Left cardiac atrium (tissue), 4 donors: ENCODE results near the gene SLC9A1. TPM values are rescaled to one million over a fixed set of nuclear protein-coding genes. Genes with fewer than 3 reads are reported as not detected.

ENCODE experiments used
- ATAC-seq, 2 donors: fragments of 200-7000 bp; cut with Tn5 transposase; one replicate each; pipeline ENCODE4 v1.9.1; 2020; ENCODE audit warnings: mild to moderate bottlenecking in 2 of 2, moderate library complexity in 2 of 2
- DNase-seq: peaks from one replicate; pipeline ENCODE4 v3.0.0-alpha.2; 2020
- intact Hi-C, 2 donors: fragments of 100-400 bp; cut with DNase I; formaldehyde crosslinking; loops; one replicate each; pipeline versions ENCODE4 v1.14.1 to v1.15.1; 2022 to 2023
- total RNA-seq, 2 donors: library from RNA; stranded (reverse); fragmentation: NEBNext Ultra II Directional; extraction: Animal tissue kit (Norgen Biotek cat#: 25700); gene quantifications; one replicate each; pipeline ENCODE4 v1.2.1, GENCODE V29; 2021
- donor health status: DM: no; HTN: yes; CAD: no.
- donor health status: DM: no; HTN: yes; CAD: no; lungs with severe emphysema.
- donor health status: DM: yes; HTN: yes; CAD: no.
- donor health status: Dilated cardiomyopathy.

SLC9A1 gene
- total RNA-seq, 2 donors from 2014 or later, result 17.4 to 37.3 TPM

DNA sequence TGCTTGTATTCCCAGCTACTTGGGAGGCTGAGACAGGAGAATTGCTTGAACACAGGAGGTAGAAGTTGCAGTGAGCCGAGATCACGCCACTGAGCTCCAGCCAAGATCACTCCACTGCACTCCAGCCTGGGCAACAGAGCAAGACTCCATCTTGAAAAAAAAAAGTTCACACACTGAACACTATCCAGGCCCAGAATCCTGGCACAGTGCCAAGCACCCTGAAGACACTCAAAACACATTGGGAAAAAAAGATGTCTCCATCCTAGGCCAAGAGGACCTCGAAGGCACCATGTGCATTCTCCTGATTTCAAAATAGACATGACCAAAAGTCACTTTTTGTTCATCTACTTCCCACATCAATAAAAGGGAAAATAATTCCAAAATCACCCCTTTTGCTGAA is 38.7 kb downstream of the SLC9A1 start:
- intact Hi-C loops, result loop anchor here in 1 of 2 donors (5.0 kb wide), 1 partner anchor 36 kb away; no protein-coding TSS in a partner anchor
- ATAC-seq, result peak in 1 of 2 donors; percentile 10
- no peak for DNase-seq

DNA sequence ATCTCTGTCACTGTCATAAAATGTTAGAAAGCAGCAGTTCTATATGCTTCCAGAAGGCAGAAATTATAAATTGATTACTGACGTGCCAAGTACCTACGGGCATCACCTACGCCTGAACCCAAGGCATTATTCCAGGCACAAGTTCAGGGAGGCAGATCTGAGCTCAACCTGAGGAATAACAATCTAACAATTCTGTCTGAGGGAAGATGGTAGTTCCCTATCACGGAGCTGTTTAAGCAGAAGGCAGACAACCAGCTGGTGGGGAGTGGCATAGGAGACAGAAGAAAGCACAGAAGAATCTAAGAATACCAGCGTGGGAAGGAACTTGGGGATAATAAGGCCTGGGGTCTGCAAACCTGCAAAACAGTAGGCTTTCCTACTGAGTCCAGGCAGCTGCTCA is 40.4 kb downstream of the SLC9A1 start:
- DNase-seq (no peak), ATAC-seq (no peak)
- intact Hi-C loops, result no loop called here

DNA sequence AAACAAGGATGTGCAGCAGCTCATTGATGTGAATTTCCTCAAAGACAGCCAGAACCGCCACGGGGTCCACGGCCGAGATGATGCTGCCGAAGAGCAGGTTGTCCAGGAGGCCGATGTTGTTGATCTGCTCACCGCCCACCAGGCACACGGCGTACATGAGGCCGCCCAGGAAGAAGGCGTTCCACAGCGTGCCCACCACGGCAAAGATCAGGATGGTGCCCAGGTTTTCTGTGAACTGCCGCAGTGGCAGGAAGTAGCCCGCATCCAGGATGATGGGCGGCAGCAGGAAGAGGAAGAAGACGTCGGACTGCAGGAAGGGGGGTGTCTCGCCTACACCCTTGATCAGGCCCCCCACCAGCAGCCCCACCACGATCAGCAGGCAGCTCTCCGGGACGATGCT is 41.1 kb downstream of the SLC9A1 start:
- intact Hi-C loops, result no loop called here
- DNase-seq, result no peak
- no peak for ATAC-seq

DNA sequence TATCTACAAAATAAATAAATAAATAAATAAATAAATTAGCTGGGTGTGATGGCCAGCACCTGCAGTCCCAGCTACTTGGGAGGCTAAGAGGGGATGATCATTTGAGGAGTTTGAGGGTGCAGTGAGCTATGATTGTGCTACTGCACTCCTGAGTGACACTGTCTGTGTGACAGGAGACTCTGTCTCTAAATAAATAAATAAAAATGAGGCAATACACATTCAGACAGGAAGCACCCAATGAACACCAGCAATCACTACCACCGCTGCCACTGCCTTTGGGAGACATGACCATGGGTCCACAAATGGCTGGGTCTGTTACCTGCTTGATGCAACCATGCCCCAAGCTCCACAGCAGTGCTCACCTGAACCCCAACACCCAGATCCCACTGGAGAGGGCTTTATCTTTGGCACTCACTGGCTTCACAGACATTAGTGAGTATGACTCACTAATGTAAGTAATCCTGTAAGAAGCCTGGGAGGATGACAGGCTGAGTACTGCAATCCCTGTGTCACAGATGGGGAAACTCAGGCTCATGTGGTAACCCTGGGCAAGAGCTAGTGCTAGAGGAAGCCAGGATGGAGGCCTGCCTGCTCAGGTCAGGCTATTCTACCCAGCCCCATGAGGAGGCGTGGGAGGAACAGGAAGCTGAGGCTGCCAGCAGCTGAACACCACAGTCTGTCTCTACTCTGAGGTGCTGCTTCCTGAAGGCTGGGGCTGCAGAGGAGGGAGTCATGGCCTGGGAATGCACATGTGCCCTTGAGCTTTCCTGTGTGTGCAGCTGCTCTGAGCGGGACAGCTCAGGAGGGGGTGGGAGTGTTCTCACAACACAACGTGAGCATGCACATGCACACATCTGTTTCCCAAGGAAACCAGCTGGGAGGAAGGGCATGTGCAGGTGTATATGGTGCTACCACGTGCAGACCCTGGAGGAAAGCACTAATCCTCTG is 43.0 kb downstream of the SLC9A1 start:
- peak; percentile 90 to 96 for ATAC-seq
- peak; percentile 87 for DNase-seq
- intact Hi-C loops, result no loop called here

DNA sequence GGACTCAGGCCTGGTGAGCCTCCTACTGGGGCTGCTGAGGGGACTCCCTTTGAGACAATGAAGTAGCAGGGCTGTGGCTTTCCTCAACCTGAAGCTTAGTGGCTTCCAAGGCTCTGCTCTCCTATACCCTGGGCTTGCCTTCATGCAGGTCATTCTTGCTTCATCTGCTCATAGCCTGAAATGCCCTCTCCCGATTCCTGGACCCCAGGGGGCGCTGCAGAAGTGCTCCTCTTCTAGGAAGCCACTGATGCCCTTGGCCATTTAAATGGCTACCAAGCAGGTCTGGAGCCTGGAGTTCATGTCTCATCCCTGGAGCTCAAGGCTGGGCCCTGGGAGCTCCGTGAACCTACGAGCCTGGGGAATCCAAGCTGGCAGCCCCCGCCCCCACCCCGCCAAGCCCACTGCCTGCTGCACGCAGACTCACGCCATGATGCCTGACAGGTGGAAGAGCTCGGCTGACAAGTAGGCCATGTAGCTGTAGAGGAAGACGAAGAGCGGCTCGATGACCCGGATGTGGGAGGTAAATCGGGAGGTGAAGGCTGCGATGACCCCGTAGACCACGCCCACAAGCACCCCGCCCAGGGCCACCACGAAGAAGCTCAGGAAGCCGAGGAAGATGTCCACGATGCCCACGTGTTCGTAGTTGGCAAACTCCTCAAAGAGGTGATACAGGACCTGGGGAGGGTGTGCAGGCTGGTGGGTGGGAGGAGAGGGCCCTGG is 45.7 kb downstream of the SLC9A1 start:
- intact Hi-C loops, result loop anchor here (5.0 to 10.0 kb wide), 2 partner anchors 88 to 286 kb away; partner anchors contain the start of gene GPR3 (in 1 of the 2)
- DNase-seq (no peak), ATAC-seq (no peak)

DNA sequence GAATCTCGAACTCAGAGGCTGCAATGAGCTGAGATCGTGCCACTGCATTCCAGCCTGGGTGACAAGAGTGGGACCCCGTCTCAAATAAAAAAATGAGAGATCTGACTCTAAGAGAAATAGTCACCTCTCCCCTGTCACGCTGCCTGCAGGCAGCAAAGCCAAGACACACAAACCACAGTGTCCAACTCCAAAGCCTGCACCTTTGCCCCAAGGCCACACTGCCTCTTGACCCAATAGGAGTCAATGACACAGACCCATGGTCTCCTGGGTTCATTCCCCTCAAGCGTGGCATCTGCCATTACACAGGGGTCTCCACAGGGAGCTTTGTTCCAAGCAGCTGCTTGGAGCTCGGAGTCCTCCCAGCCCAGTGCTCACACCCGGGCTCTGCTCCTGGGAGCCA is 46.3 kb downstream of the SLC9A1 start:
- DNase-seq, result no peak
- intact Hi-C loops, result loop anchor here (5.0 to 10.0 kb wide), 2 partner anchors 89 to 286 kb away; partner anchors contain the start of gene GPR3 (in 1 of the 2)
- ATAC-seq, result no peak

DNA sequence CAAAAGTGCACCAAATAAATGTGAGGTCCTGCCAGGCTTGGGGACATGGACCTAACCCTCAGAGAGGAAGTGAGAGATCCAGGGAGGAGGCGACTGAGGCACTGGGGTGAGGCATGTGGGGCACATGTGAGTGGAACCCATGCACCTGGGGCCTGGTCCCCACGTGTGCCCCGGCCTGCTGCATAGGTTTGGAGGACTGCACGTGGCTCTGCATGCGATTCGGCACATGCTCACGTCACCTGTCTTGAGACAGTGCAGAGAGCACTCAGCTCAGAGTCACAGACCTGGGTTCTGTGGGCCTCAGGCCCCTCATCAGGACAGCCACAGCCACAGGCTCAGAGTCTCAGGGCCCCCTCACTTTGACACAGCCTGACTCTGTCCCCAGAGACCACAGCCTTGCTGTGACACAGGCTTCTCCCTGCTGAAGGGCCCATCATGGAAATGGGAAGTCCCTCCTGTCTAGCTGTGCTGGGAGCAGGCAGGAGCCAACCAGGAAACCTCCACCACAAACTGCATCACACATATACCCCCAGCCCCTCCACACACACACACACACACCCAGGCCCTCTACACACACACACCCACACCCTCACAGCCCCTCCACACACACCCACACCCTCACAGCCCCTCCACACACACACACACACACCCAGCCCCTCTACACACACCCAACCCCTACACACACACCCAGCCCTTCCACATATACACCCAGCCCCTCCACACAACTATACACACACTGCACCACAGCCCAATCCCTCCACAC is 48.2 kb downstream of the SLC9A1 start:
- intact Hi-C loops, result loop anchor here (5.0 to 10.0 kb wide), 2 partner anchors 91 to 288 kb away; partner anchors contain the start of gene GPR3 (in 1 of the 2)
- DNase-seq (no peak), ATAC-seq (no peak)

DNA sequence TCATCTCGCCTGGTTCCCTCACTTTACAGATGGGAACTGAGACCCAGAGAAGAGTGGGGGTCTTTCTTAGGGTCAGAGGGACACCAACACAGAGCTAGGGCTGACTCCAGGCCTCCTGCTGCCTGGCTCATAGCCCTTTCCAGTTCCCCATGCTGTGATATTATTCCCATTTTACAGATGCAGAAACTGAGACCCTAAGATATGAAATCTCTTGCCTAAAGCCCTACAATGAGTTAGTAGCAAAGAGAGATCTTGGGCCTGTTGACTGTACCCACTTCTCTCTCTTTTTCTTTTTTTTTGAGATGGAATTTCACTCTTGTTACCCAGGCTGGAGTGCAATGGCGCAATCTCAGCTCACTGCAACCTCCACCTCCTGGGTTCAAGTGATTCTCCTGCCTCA is 49.9 kb downstream of the SLC9A1 start:
- ATAC-seq (no peak), DNase-seq (no peak)
- intact Hi-C loops, result loop anchor here (5.0 to 10.0 kb wide), 2 partner anchors 92 to 290 kb away; partner anchors contain the start of gene GPR3 (in 1 of the 2)

DNA sequence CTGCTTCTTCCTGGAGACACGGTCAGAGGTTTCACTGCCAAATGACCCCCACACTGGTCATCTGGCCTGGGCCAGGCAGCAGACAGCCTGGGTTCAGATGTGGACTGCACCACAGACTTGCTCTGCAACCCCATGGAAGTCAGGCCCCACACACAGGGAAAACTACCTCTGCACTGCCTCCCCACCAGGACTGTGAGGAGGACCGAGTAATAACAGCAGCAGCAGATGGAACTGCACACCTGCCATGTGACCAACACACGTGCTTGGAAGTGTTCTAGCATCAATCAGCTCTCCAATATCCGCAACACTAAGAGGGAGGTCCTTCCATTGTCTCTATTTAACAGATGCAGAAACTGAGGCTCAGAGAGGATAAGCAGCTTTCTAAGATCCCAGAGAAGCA is 51.4 kb downstream of the SLC9A1 start:
- intact Hi-C loops, result loop anchor here (2.0 to 10.0 kb wide), 5 partner anchors 54 to 291 kb away; partner anchors contain the start of genes GPR3 (in 1 of the 2) and SLC9A1 (in 1 of the 2)
- DNase-seq (no peak), ATAC-seq (no peak)

DNA sequence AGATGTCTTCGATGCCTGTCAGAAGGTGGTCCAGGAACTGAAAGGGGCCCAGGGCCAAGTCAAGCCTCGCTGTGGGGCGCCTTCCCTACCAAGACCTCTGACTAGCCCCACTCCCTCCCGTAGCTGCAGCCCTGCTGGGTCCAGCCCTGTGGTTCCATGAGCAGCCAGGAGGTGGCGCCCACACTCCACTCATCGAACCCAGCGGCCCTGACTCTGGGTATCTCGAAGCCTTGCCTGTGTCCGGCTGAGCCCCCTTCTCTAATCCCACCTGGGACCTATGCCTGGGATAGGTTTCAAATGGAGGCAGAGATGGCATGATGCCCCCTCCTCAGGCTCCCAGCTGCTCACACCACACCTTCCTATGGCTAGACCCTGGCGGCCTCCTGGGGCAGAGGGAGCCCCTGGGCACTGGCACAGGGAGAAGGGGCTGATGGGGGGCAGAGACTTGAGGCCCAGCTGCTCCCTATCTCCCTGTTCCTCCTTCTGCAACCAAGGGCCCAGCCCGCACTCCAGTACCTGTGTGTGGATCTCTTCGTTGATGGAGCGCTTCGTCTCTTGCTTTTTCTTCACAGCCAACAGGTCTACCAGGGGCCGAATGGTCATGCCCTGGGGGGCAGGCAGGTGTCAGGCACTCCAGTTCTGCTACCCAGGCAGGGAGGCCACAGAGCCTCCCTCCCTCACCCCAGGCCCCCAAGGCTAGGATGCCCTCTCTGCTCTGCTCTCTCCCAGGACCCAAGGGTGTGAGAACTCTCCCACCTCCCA is 52.0 kb downstream of the SLC9A1 start:
- ATAC-seq (peak; percentile 28 to 29), DNase-seq (peak; percentile 78)
- intact Hi-C loops, result loop anchor here (2.0 to 10.0 kb wide), 5 partner anchors 54 to 292 kb away; partner anchors contain the start of genes GPR3 (in 1 of the 2) and SLC9A1 (in 1 of the 2)

DNA sequence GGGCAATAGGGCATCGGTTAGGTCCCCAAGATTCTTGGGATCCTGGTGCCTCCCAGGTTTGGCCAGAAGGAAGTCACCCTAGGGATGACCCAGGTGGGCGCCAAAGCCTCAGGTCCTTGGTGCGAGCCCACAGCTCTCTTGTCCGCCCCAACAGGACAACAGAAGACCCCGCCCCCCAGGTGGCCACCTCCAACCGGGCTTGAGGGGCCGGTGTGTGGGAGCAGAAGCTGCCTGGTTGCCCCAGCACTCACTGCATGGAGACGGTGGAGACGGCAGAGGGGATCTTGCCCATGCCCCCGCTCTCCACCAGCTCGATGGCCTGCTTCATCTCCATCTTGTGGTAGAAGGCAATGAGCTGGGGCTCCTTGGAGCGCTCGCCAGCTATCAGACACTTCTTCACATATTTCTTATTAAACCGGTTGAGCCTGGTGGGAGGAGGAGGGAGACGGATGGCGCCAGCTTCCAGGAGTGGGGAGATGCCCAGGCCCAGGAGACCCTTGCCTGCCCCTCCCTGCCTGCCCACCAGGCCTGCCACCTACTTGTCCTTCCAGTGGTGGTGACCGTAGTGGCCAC is 52.7 kb downstream of the SLC9A1 start:
- ATAC-seq (no peak), DNase-seq (no peak)
- intact Hi-C loops, result loop anchor here (2.0 to 10.0 kb wide), 5 partner anchors 55 to 293 kb away; partner anchors contain the start of genes GPR3 (in 1 of the 2) and SLC9A1 (in 1 of the 2)

DNA sequence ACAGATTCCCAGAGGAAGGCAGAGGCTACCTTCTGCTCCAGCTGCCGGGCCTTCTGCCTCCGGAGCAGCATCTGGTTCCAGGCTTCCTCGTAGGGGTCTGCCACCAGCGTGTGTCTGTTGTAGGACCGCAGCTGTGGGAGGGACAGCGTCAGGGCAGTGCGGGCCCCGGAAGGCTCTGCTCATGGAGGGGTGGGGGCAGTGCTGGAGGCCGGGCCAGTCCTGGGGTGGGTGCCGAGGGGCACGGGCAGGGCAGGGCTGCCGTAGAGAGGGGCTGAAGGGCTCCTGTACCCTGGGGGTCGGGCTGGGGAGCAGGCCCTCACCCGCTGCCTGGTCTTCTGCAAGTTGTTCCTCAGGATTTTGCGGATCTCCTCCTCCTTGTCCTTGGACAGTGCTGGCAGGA is 53.2 kb downstream of the SLC9A1 start:
- ATAC-seq (no peak), DNase-seq (no peak)
- intact Hi-C loops, result loop anchor here (2.0 to 10.0 kb wide), 5 partner anchors 56 to 293 kb away; partner anchors contain the start of genes GPR3 (in 1 of the 2) and SLC9A1 (in 1 of the 2)

DNA sequence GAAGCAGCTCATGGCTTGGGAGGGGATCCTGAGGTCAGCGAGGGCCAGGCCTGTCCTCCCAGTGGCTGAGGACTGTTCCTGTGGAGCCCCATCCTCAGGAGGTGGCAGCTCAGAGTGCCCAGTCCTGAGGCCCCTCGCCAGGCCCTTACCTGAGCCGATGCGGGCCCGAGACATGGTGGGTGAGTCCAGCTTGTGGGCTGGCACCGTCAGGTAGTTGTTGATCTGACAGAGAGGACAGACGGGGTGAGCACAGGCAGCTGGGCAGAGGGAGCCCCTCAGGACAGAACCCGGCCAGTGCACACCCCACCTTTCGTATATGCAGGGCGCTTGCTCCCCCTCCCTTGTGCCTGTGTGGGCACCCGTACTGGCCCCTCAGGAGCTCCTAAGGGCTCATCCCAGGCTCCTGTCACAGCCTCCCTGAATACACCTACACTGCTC is 53.9 kb downstream of the SLC9A1 start:
- no peak for ATAC-seq
- intact Hi-C loops, result loop anchor here (5.0 to 10.0 kb wide), 4 partner anchors 56 to 294 kb away; partner anchors contain the start of genes GPR3 (in 1 of the 2) and SLC9A1 (in 1 of the 2)
- no peak for DNase-seq

DNA sequence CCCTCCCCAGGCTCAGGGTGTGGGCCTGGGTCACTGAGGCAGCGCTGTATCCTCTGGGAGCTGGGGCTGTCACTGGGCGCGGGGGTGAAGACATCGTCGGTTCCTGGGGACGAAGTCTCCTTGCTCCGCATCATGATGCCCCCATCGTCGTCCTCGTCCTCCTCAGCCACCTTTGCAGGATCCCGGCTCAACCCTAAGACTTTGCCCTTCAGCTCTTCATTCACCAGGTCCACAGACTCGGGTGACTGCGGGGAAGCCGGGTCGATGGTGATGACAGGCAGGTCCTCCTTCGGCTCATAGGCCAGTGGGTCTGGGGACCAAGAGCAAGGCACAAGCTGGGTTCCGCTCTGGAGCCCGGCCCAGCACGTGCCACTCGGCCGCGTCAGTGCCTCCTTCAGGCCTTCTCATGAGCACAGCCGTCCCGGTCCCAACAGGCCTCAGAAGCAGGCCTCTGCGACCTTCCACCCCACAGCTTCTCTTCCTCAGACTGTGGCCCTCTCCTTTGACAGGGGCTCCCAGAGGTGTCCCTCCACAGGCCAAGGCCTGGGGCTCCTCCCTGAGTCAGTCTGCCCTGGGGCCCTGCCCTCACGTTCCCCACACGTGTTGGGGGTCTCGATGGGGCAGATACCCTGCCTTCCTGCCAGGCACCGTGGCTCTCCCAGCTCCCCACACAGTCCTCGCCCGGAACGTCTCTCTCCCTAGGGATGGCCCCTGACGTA is 54.4 kb downstream of the SLC9A1 start:
- ATAC-seq (no peak), DNase-seq (no peak)
- intact Hi-C loops, result loop anchor here (5.0 to 10.0 kb wide), 4 partner anchors 57 to 294 kb away; partner anchors contain the start of genes GPR3 (in 1 of the 2) and SLC9A1 (in 1 of the 2)

DNA sequence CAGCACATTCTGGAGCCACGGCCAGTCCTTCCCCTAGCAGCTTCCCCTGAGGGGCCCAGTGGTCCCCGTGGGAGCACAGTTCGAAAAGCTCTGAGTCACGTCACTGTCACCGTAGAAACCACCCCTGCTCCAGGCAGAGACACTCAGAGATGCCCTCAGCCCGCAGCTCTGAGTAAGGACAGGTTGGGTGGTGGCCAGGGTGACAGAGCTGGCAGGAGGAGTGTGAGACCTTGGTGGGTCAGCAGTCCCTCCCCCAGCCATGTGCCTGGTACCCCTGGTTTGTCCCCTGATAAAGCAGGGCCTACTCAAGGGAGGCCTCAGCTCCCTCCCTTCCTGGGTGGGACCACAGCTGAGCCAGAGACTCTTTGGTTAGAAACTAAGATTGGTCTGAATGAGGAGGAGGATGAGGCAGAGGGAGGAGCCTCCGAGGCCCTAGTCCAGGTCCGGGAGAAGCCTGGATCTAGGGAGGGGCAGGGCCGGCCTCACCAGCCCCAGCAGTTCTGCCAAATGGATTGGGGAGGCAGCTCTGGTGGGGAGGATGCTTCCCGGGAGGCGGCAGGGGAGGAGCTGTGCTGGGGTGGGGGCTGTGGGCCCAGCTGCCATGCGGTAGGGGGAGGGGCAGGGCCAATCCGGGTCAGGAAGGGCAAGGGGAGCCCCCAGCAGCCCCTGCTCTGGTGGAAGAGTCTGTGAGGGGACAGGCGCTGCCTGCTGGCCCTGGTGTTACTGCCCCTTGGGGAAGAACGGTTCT is 55.2 kb downstream of the SLC9A1 start:
- intact Hi-C loops, result loop anchor here (5.0 to 10.0 kb wide), 6 partner anchors 58 to 295 kb away; partner anchors contain the start of genes GPR3 (in 1 of the 2), SLC9A1 (in 1 of the 2) and TRNP1 (in 1 of the 2)
- peak; percentile 75 to 78 for ATAC-seq
- peak; percentile 86 for DNase-seq
